K562 (cell line): Measurements from ENCODE around the gene PNMA8C. TPM values are rescaled to one million over a fixed set of nuclear protein-coding genes. Genes with fewer than 3 reads are reported as not detected.

Experiments used
- ATAC-seq: fragments of 200-7000 bp; cut with Tn5 transposase; 3 replicates; pipeline ENCODE4 v1.9.1; 2020; ENCODE audit warnings: moderate library complexity
- BruUV-seq: library from RNA; stranded (reverse); fragments of 400-500 nt; replicated peaks from 2 replicates; lab custom pipeline; 2021; lab: Mats Ljungman, UMichigan
- CTCF ChIA-PET: fragments of 300-600 bp; formaldehyde crosslinking; extraction: SDS; loops from one replicate; lab custom pipeline; 2021; ENCODE audit warnings: low intra/inter-chr PET ratio; lab: Yijun Ruan, JAX
- POLR2A ChIA-PET: fragments of 300-600, 350-650 bp; sonication (Branson Sonifier 250); formaldehyde crosslinking; extraction: SDS; loops from one replicate; lab custom pipeline; 2021; ENCODE audit warnings: antibody characterized with exemption, inconsistent platforms; lab: Yijun Ruan, JAX
- DNase-seq, 4 experiments: peaks; one replicate each; pipeline versions ENCODE4 v3.0.0 to v3.0.0-alpha.2; 2011 to 2018; ENCODE audit warnings: low spot score in 3 of 4, mixed read lengths in 3 of 4; ENCODE audit errors: extremely low read depth in 1 of 4
- FAIRE-seq: peaks from 2 replicates; lab custom pipeline; 2011; peaks lifted over from hg19 to GRCh38; lab: Jason Lieb, UNC
- H2AFZ ChIP-seq: 2 replicates; pipeline ENCODE4 v1.6.0; 2011; ENCODE audit warnings: low read depth, low read length, control low read depth, inconsistent platforms
- H3K27ac ChIP-seq: fragments of 200-600 bp; 3 replicates; pipeline ENCODE4 v1.8.0; 2011; ENCODE audit warnings: low read depth, mild to moderate bottlenecking, control low read depth, inconsistent platforms, low read length, moderate library complexity, mixed read lengths; ENCODE audit errors: extremely low read depth
- H3K27me3 ChIP-seq, 2 experiments: fragments of 300-600 bp in 1 of 2; 2 replicates in 1 of 2; 3 replicates in 1 of 2; pipeline versions ENCODE4 v1.6.0 to v1.8.0; 2011; ENCODE audit warnings: inconsistent platforms in 2 of 2, low read length in 2 of 2, mild to moderate bottlenecking in 1 of 2, mixed read lengths in 1 of 2, moderate library complexity in 1 of 2; ENCODE audit not compliant: control insufficient read depth in 2 of 2, insufficient read depth in 2 of 2
- H3K36me3 ChIP-seq: fragments of 300-600 bp; 3 replicates; pipeline ENCODE4 v1.8.0; 2011; ENCODE audit warnings: mild to moderate bottlenecking, low read length, inconsistent platforms; ENCODE audit not compliant: control insufficient read depth, insufficient read depth
- H3K4me1 ChIP-seq, 2 experiments: fragments of 200-600 bp in 1 of 2; replicated peaks in 1 of 2; 2 replicates in 1 of 2; 3 replicates in 1 of 2; pipeline versions ENCODE4 v1.5.1 to v1.8.0; 2011; ENCODE audit warnings: inconsistent platforms in 2 of 2, low read length in 2 of 2, mild to moderate bottlenecking in 1 of 2, mixed read lengths in 1 of 2, moderate library complexity in 1 of 2; ENCODE audit not compliant: control insufficient read depth in 2 of 2, insufficient read depth in 2 of 2
- H3K4me2 ChIP-seq: 2 replicates; pipeline ENCODE4 v1.6.1; 2011; ENCODE audit warnings: low read length, control low read depth, inconsistent platforms, mixed read lengths; ENCODE audit not compliant: insufficient read depth
- H3K4me3 ChIP-seq: fragments of 200-600 bp; sonication (generic), shearing (Covaris generic); 2 replicates; pipeline ENCODE4 v1.5.1; 2016; ENCODE audit warnings: control low read depth, inconsistent platforms
- H3K79me2 ChIP-seq: fragments of 200-600 bp; 3 replicates; pipeline ENCODE4 v1.8.0; 2011; ENCODE audit warnings: low read length, inconsistent platforms; ENCODE audit not compliant: control insufficient read depth, insufficient read depth
- H3K9ac ChIP-seq, 2 experiments: 2 replicates each; pipeline versions ENCODE4 v1.6.0 to v1.6.1; 2011; ENCODE audit warnings: low read depth in 2 of 2, low read length in 2 of 2, control low read depth in 1 of 2, inconsistent platforms in 1 of 2, mild to moderate bottlenecking in 1 of 2, mixed read lengths in 1 of 2; ENCODE audit not compliant: insufficient read depth in 1 of 2
- H3K9me1 ChIP-seq: one replicate; pipeline ENCODE4 v1.6.0; 2011; ENCODE audit warnings: inconsistent platforms, mild to moderate bottlenecking, low read length, moderate library complexity; ENCODE audit not compliant: control insufficient read depth, insufficient read depth
- H3K9me3 ChIP-seq: replicated peaks from 2 replicates; pipeline ENCODE4 v1.5.1; 2011; ENCODE audit warnings: low read depth, low read length, inconsistent platforms; ENCODE audit not compliant: control insufficient read depth, insufficient read depth
- H4K20me1 ChIP-seq: replicated peaks from 2 replicates; pipeline ENCODE4 v1.6.1; 2011; ENCODE audit warnings: low read length, inconsistent platforms, mixed read lengths; ENCODE audit not compliant: control insufficient read depth, insufficient read depth
- POLR2G ChIP-seq: fragments of 200-400 bp; formaldehyde crosslinking; IDR thresholded peaks from 2 replicates; pipeline ENCODE4 v1.6.1; 2017; ENCODE audit warnings: low read depth, mild to moderate bottlenecking, antibody characterized with exemption, low read length, moderate library complexity
- ZNF512 ChIP-seq: IDR thresholded peaks from 2 replicates; pipeline ENCODE4 v1.6.1; 2016; ENCODE audit warnings: missing genetic modification characterization, missing compliant biosample characterization
- WGBS: fragments of 100-300 bp; shearing (Covaris generic); methylation state at CpG from one replicate; pipeline ENCODE4 v1.1.6; 2016; ENCODE audit warnings: low coverage, mixed read lengths; ENCODE audit not compliant: insufficient coverage; ENCODE audit errors: missing lambda C conversion rate; 5-methylcytosine and 5-hydroxymethylcytosine counted together
- in situ Hi-C: fragments of 300-500 bp; cut with MboI; formaldehyde crosslinking; loops from 4 replicates; pipeline ENCODE4 v1.15.0; 2018; ENCODE audit warnings: inconsistent platforms, mixed read lengths
- intact Hi-C: fragments of 100-400 bp; cut with micrococcal nuclease; formaldehyde crosslinking; loops from 2 replicates; pipeline ENCODE4 v1.14.2; 2022
- polyA plus RNA-seq, 8 experiments: library from polyadenylated mRNA; depleted of rRNA in 4 of 8; stranded (reverse) in 5 of 8; unstranded in 3 of 8; fragments of >200 nt; fragmentation: Nextera tagmentation in 2 of 8; fragmentation: Illumina TruSeq in 1 of 8; extraction: Ambion mirVana in 2 of 8; extraction: Trizol in 1 of 8; gene quantifications; 2 replicates each; pipeline versions ENCODE4 v1.2.1 to v1.2.3, GENCODE V29; 2011 to 2014; ENCODE audit warnings: inconsistent platforms in 1 of 8, missing spikeins in 1 of 8
- total RNA-seq, 7 experiments: library from RNA; depleted of rRNA in 6 of 7; stranded (reverse); fragments of >200 nt in 6 of 7; fragmentation: Illumina TruSeq in 2 of 7; extraction: Trizol in 2 of 7; gene quantifications; 2 replicates each; pipeline versions ENCODE4 v1.2.1 to v1.2.3, GENCODE V29; 2011 to 2021; ENCODE audit warnings: low replicate concordance in 1 of 7

PNMA8C gene
- total and polyA plus RNA-seq, 9 of the 15 experiments (the other 6 are each of a cell fraction or from before 2014, with no cell fraction given), result 0.04 to 0.05 (median 0.05) TPM; not detected in 6

- FAIRE-seq (no peak), DNase-seq (peak in 1 of 4 experiments; percentile 37), ATAC-seq (peak; percentile 77)
- Histone ChIP-seq H3K4me2 (no peak overlapping the region), H2AFZ (no peak overlapping the region), H3K4me1 (peaks cover 0 to 26% of the 10 kb centered on the region in 2 experiments; a peak in 2 of 5 replicates), H3K9me1 (no peaks in the 10 kb centered on the region), H3K9me3 (no peaks in the 10 kb centered on the region), H3K27me3 (no peaks in the 10 kb centered on the region), H3K79me2 (no peaks in the 10 kb centered on the region), H3K36me3 (peaks cover 59% of the 10 kb centered on the region; the same call in 2 of the 3 replicates), H4K20me1 (no peaks in the 10 kb centered on the region; the same call in 1 of the 2 replicates), H3K27ac (no peak overlapping the region), H3K4me3 (no peak overlapping the region), H3K9ac (no peak overlapping the region)
- TF ChIP-seq POLR2G (peak; percentile 26; the same call in 1 of the 2 replicates), ZNF512 (no peak)
- POLR2A ChIA-PET, result no interaction called here
- intact Hi-C loops (no loop called here), in situ Hi-C loops (no loop called here)
- no TSS peak for BruUV-seq
- 85% methylated on average over 10 of the region's 16 CpGs for WGBS
- CTCF ChIA-PET, result interaction anchor here (0.6 kb wide), 2 partner anchors 82 to 314 kb away, joined by 3 read pairs; no protein-coding TSS in a partner anchor
Measured at GRCh38 chr19:46390121-46390858, 38.4 kb downstream of the PNMA8C start.
